HepG2 (cell line): ENCODE results near the gene DTNA. TPM values are rescaled to one million over a fixed set of nuclear protein-coding genes. Genes with fewer than 3 reads are reported as not detected.

Experiments used
- ATAC-seq: fragments of 200-7000 bp; cut with Tn5 transposase; 3 replicates; pipeline ENCODE4 v1.9.1; 2020; ENCODE audit warnings: mild to moderate bottlenecking, moderate library complexity
- BruUV-seq: library from RNA; stranded (reverse); fragments of 400-500 nt; replicated peaks from 2 replicates; lab custom pipeline; 2021; lab: Mats Ljungman, UMichigan
- CTCF ChIA-PET: fragments of 300-600 bp; formaldehyde crosslinking; extraction: SDS; loops from one replicate; lab custom pipeline; 2021; ENCODE audit warnings: low total read pairs, inconsistent platforms, low intra/inter-chr PET ratio; lab: Yijun Ruan, JAX
- POLR2A ChIA-PET: fragments of 350-600 bp; sonication (Branson Sonifier 250); formaldehyde crosslinking; loops from one replicate; lab custom pipeline; 2020; ENCODE audit warnings: antibody characterized with exemption, inconsistent platforms; lab: Yijun Ruan, JAX
- DNase-seq: peaks from one replicate; pipeline ENCODE4 v3.0.0-alpha.2; 2015; ENCODE audit warnings: low spot score
- FAIRE-seq: peaks from 3 replicates; lab custom pipeline; 2011; peaks lifted over from hg19 to GRCh38; lab: Jason Lieb, UNC
- H2AFZ ChIP-seq: one replicate; pipeline ENCODE4 v1.6.1; 2011; ENCODE audit warnings: low read length, inconsistent platforms
- H3K27ac ChIP-seq: fragments of 300-600 bp; 3 replicates; pipeline ENCODE4 v1.8.0; 2011; ENCODE audit warnings: mixed run types, mild to moderate bottlenecking, mixed read lengths, low read length, inconsistent platforms; ENCODE audit not compliant: insufficient read depth; ENCODE audit errors: extremely low read length
- H3K27me3 ChIP-seq, 2 experiments: fragments of 200-600 bp in 1 of 2; 2 replicates in 1 of 2; 3 replicates in 1 of 2; pipeline versions ENCODE4 v1.6.0 to v1.8.0; 2011; ENCODE audit warnings: low read length in 2 of 2, mild to moderate bottlenecking in 2 of 2, moderate library complexity in 2 of 2, inconsistent platforms in 1 of 2; ENCODE audit not compliant: insufficient read depth in 2 of 2, control insufficient read depth in 1 of 2
- H3K36me3 ChIP-seq, 2 experiments: fragments of 200-600 bp in 1 of 2; replicated peaks in 1 of 2; 2 replicates in 1 of 2; 3 replicates in 1 of 2; pipeline versions ENCODE4 v1.5.1 to v1.8.0; 2011; ENCODE audit warnings: low read length in 2 of 2, inconsistent platforms in 1 of 2; ENCODE audit not compliant: insufficient read depth in 2 of 2, control insufficient read depth in 1 of 2
- H3K4me1 ChIP-seq: 2 replicates; pipeline ENCODE4 v1.5.1; 2012; ENCODE audit warnings: low read length, inconsistent platforms; ENCODE audit not compliant: insufficient read depth
- H3K4me2 ChIP-seq: 2 replicates; pipeline ENCODE4 v1.6.0; 2011; ENCODE audit warnings: low read depth, low read length, inconsistent platforms
- H3K4me3 ChIP-seq, 3 experiments: fragments of 200-600 bp in 1 of 3; sonication (generic), shearing (Covaris generic) in 1 of 3; replicated peaks in 1 of 3; 2 replicates each; pipeline ENCODE4 v1.5.1; 2011 to 2016; ENCODE audit warnings: low read length in 3 of 3, inconsistent platforms in 2 of 3, low read depth in 2 of 3, mild to moderate bottlenecking in 2 of 3, control low read depth in 1 of 3, mixed read lengths in 1 of 3; ENCODE audit not compliant: insufficient read depth in 1 of 3
- H3K79me2 ChIP-seq: one replicate; pipeline ENCODE4 v1.6.1; 2011; ENCODE audit warnings: low read length, inconsistent platforms; ENCODE audit not compliant: insufficient read depth
- H3K9ac ChIP-seq: 2 replicates; pipeline ENCODE4 v1.6.0; 2011; ENCODE audit warnings: mild to moderate bottlenecking, low read depth, low read length, inconsistent platforms; ENCODE audit not compliant: insufficient read depth
- H3K9me3 ChIP-seq: 2 replicates; pipeline ENCODE4 v1.5.1; 2012; ENCODE audit warnings: mild to moderate bottlenecking, low read length
- H4K20me1 ChIP-seq: 2 replicates; pipeline ENCODE4 v1.6.0; 2011; ENCODE audit warnings: inconsistent platforms, mild to moderate bottlenecking, low read length, moderate library complexity; ENCODE audit not compliant: insufficient read depth
- CTCF ChIP-seq: sonication (generic); formaldehyde crosslinking; IDR thresholded peaks from 2 replicates; pipeline ENCODE4 v1.5.0; 2020; ENCODE audit warnings: mild to moderate bottlenecking, missing genetic modification reagents, moderate library complexity
- E2F1 ChIP-seq: sonication (generic); formaldehyde crosslinking; IDR thresholded peaks from 2 replicates; pipeline ENCODE4 v1.5.0; 2020; ENCODE audit warnings: missing genetic modification reagents
- NFRKB ChIP-seq: fragments of 450-650 bp; IDR thresholded peaks from 2 replicates; pipeline ENCODE4 v1.6.1; 2017
- RAD21 ChIP-seq: fragments of 450-650 bp; formaldehyde crosslinking; IDR thresholded peaks from 2 replicates; pipeline ENCODE4 v1.5.0; 2020; ENCODE audit warnings: mild to moderate bottlenecking
- STAG1 ChIP-seq: sonication (generic); formaldehyde crosslinking; IDR thresholded peaks from 2 replicates; pipeline ENCODE4 v1.4.0; 2020; ENCODE audit warnings: missing genetic modification reagents
- ZNF660 ChIP-seq: sonication (generic); formaldehyde crosslinking; IDR thresholded peaks from 2 replicates; pipeline ENCODE4 v1.5.1; 2020; ENCODE audit warnings: mild to moderate bottlenecking, low read depth, missing genetic modification reagents, borderline replicate concordance
- WGBS: methylation state at CpG from one replicate; pipeline ENCODE4 v1.1.6; 2017; ENCODE audit warnings: low lambda C conversion rate; 5-methylcytosine and 5-hydroxymethylcytosine counted together
- in situ Hi-C: cut with HindIII; loops from 2 replicates; pipeline ENCODE4 v1.10.0; 2017; ENCODE audit warnings: low pct_unique_long_range_greater_than_20kb; ENCODE audit not compliant: extremely low pct_ligation_motif_present
- intact Hi-C: fragments of 100-400 bp; cut with micrococcal nuclease; formaldehyde crosslinking; loops from one replicate; pipeline ENCODE4 v1.10.0; 2022; ENCODE audit not compliant: unreplicated experiment
- polyA plus RNA-seq, 8 experiments: library from polyadenylated mRNA; depleted of rRNA in 3 of 8; stranded (reverse) in 7 of 8; unstranded in 1 of 8; fragments of >200 nt; fragmentation: Illumina TruSeq in 4 of 8; extraction: Trizol in 4 of 8; gene quantifications; 2 replicates each; pipeline versions ENCODE4 v1.2.1 to v1.2.3, GENCODE V29; 2011 to 2016; ENCODE audit warnings: low read depth in 4 of 8, missing spikeins in 1 of 8, mixed read lengths in 1 of 8; ENCODE audit not compliant: insufficient read depth in 1 of 8
- total RNA-seq, 5 experiments: library from RNA; depleted of rRNA; stranded (reverse); fragments of >200 nt; fragmentation: Illumina TruSeq; extraction: Trizol; gene quantifications; 2 replicates each; pipeline ENCODE4 v1.2.3, GENCODE V29; 2016; ENCODE audit warnings: low read depth in 1 of 5

Gene DTNA
- total and polyA plus RNA-seq, 2 of the 13 experiments (the other 11 are each of a cell fraction or from before 2014, with no cell fraction given), result 8.5 to 29.0 TPM

- FAIRE-seq (no peak), ATAC-seq (peak; percentile 76), DNase-seq (peak; percentile 12)
- BruUV-seq, result no TSS peak
- Histone ChIP-seq H3K4me3 (no peak overlapping the region), H3K4me1 (no peaks in the 10 kb centered on the region), H3K4me2 (no peak overlapping the region), H3K9ac (no peak overlapping the region), H3K9me3 (no peaks in the 10 kb centered on the region), H3K27me3 (no peaks in the 10 kb centered on the region), H3K27ac (no peak overlapping the region), H3K79me2 (no peaks in the 10 kb centered on the region), H2AFZ (no peak overlapping the region), H3K36me3 (no peaks in the 10 kb centered on the region), H4K20me1 (no peaks in the 10 kb centered on the region)
- 79% methylated on average over 7 of the region's 7 CpGs for WGBS
- ChIA-PET POLR2A (interaction anchor here (0.9 kb wide), 1 partner anchor 61 kb away, joined by 3 read pairs; no protein-coding TSS in a partner anchor), CTCF (interaction anchor here (1.0 to 1.6 kb wide), 2 partner anchors 139 to 277 kb away, joined by 4 to 6 read pairs; no protein-coding TSS in a partner anchor)
- TF ChIP-seq ZNF660 (CRISPR knock-in tag) (no peak), NFRKB (no peak), RAD21 (CRISPR knock-in tag) (0 out of 2 replicates have a peak, but pooled peaks have one; percentile 17), E2F1 (CRISPR knock-in tag) (no peak), CTCF (CRISPR knock-in tag) (peak; percentile 68), STAG1 (peak; percentile 54)
- intact Hi-C loops (loop anchor here (5.0 kb wide), 2 partner anchors 110 to 260 kb away; no protein-coding TSS in a partner anchor), in situ Hi-C loops (loop anchor here (5.0 kb wide), 1 partner anchor 110 kb away; no protein-coding TSS in a partner anchor)
Observed at GRCh38 chr18:34867520-34867919, 157.4 kb downstream of the DTNA start.
